Measurements from ENCODE around the gene FHIT. TPM values are rescaled to one million over a fixed set of nuclear protein-coding genes. Genes with fewer than 3 reads are reported as not detected.

Gene FHIT
- total RNA-seq, 4 donors from 2014 or later: 7.5 to 20.1 (median 13.5) TPM

DNA sequence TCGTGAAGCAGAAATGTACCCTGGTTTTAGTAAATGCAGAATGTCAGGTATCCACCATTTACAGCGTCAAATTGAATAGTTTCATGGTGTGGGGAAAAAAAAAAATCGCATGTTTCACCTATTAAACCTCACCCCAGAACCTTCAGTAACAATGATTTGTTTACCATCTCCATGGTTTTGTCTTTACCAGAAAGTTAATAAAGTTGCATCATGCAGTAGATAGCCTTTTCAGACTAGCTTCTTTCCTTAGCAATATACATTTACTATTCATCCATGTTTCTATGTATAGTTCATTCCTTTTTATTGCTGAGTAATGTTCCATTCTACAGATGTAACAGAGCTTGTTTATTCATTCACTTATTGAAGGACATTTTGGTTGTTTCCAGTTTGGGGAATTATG, 1066.1 kb downstream of the FHIT start:
- H3K4me3 ChIP-seq: no peak overlapping the region
- no peaks in the 10 kb centered on the region for H3K36me3 ChIP-seq
- no peaks in the 10 kb centered on the region for H3K4me1 ChIP-seq
- WGBS, 2 donors (ENCODE audit: low coverage in 1 of 2): 91% methylated on average over 3 of the region's 3 CpGs
- H3K9me3 ChIP-seq: no peaks in the 10 kb centered on the region
- H3K27me3 ChIP-seq: no peaks in the 10 kb centered on the region
- no peak overlapping the region for H3K27ac ChIP-seq
- in situ Hi-C loops (cut with MboI; ENCODE audit: low pct_ligation_motif_present in 1 of 4, low pct_unique_long_range_greater_than_20kb in 1 of 4, low sequenced_read_pairs in 3 of 4) (no loop called here), intact Hi-C loops (cut with DNase I; ENCODE audit: low total_unique reads) (no loop called here)
- DNase-seq: no peak
- TF ChIP-seq POLR2A (IDR thresholded peaks at IDR 0.05) (no peak), POLR2AphosphoS5 (IDR thresholded peaks at IDR 0.05) (no peak), EP300 (IDR thresholded peaks at IDR 0.05; ENCODE audit: low read depth) (no peak)
- TF ChIP-seq, protein P1, sequence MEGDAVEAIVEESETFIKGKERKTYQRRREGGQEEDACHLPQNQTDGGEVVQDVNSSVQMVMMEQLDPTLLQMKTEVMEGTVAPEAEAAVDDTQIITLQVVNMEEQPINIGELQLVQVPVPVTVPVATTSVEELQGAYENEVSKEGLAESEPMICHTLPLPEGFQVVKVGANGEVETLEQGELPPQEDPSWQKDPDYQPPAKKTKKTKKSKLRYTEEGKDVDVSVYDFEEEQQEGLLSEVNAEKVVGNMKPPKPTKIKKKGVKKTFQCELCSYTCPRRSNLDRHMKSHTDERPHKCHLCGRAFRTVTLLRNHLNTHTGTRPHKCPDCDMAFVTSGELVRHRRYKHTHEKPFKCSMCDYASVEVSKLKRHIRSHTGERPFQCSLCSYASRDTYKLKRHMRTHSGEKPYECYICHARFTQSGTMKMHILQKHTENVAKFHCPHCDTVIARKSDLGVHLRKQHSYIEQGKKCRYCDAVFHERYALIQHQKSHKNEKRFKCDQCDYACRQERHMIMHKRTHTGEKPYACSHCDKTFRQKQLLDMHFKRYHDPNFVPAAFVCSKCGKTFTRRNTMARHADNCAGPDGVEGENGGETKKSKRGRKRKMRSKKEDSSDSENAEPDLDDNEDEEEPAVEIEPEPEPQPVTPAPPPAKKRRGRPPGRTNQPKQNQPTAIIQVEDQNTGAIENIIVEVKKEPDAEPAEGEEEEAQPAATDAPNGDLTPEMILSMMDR (IDR thresholded peaks at IDR 0.05): no peak

DNA sequence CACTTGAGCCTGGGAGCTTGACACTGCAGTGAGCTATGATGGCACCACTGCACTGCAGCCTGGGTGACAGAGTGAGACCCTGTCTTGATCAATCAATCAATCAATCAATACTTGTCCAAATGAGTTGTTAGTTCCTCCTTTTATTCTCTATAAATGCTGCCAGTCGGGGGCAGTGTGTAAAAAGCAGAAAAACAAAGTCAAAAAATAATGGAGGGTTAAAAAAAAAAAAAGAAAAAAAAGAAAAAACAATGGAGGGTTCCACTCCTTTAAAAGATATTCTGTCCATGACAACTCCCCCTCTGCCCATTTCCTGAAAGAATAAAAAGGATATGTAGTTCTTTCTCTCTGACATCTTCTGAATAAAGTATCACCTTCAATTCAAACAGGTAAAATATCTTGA, 1068.6 kb downstream of the FHIT start:
- no peak overlapping the region for H3K4me3 ChIP-seq
- H3K27me3 ChIP-seq: no peaks in the 10 kb centered on the region
- in situ Hi-C loops (cut with MboI; ENCODE audit: low pct_ligation_motif_present in 1 of 4, low pct_unique_long_range_greater_than_20kb in 1 of 4, low sequenced_read_pairs in 3 of 4) (no loop called here), intact Hi-C loops (cut with DNase I; ENCODE audit: low total_unique reads) (no loop called here)
- no peaks in the 10 kb centered on the region for H3K9me3 ChIP-seq
- no peaks in the 10 kb centered on the region for H3K4me1 ChIP-seq
- H3K36me3 ChIP-seq: no peaks in the 10 kb centered on the region
- no peak for DNase-seq
- H3K27ac ChIP-seq: no peak overlapping the region
- 71 to 88% methylated on average over 1 of the region's 1 CpG for WGBS, 2 donors (ENCODE audit: low coverage in 1 of 2)
- TF ChIP-seq EP300 (IDR thresholded peaks at IDR 0.05; ENCODE audit: low read depth) (no peak), POLR2AphosphoS5 (IDR thresholded peaks at IDR 0.05) (no peak), POLR2A (IDR thresholded peaks at IDR 0.05) (no peak)
- TF ChIP-seq, protein P1 (IDR thresholded peaks at IDR 0.05): no peak

DNA sequence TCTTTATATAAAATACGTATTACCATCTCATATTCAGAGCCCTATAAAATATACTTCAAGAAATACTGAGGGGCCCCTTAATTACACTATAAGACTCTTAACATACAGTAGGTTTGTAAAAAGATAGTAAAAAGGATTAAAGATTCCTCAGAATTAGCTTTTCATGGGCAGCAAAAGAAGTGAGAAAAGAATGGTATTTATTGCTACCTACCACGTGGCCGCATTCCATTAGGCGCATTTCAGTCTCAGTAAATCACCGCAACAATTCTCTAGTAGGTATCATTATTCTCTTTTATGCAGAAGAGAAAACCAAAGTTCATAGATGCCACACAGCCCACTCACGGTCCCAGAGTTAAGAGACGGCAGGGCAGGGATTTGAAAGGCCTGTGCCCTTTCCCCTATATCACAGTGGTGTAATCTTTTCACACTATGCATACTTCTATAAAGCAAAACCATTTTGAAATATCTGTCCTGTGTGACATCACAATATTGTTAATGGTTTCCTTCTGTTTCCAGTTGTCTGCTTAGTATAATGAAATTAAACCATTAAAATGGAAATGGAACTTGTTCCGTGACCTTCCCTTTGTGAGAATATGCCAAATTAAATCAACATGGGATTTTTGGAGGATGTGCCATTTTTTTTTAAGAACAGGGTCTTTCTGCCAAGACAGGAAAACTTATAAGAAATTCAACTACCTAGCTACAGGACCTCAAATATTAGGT, 1072.2 kb downstream of the FHIT start:
- no peaks in the 10 kb centered on the region for H3K27me3 ChIP-seq
- DNase-seq: no peak

DNA sequence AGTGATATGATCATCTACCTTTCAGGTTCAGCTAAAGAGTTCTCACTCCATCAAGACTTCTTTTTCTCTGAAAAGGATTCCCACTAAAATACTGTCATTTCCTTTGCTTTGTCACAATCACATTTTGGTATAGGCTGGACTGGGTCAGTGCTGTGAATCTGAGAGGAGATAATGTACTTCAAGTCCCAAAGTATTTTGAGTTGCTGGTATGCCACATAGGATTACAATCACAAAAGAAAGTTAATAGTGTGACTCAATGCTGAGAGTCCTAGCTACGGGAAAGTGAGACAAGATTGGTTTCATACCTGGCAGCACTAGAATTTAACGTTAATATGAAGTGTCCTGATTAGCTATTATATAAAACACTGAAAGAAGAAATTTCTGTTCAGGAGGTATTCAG, 1073.5 kb downstream of the FHIT start:
- TF ChIP-seq POLR2A (IDR thresholded peaks at IDR 0.05) (no peak), EP300 (IDR thresholded peaks at IDR 0.05; ENCODE audit: low read depth) (no peak)
- intact Hi-C loops (cut with DNase I; ENCODE audit: low total_unique reads): no loop called here
- in situ Hi-C loops (cut with MboI; ENCODE audit: low pct_ligation_motif_present in 1 of 4, low pct_unique_long_range_greater_than_20kb in 1 of 4, low sequenced_read_pairs in 3 of 4): no loop called here
- no peak overlapping the region for H3K4me3 ChIP-seq
- no peaks in the 10 kb centered on the region for H3K9me3 ChIP-seq
- no peak for DNase-seq
- no peaks in the 10 kb centered on the region for H3K36me3 ChIP-seq
- H3K27me3 ChIP-seq: no peaks in the 10 kb centered on the region
- H3K4me1 ChIP-seq: no peaks in the 10 kb centered on the region
- 91% methylated on average over 2 of the region's 2 CpGs; no CpG with 5 or more reads in 1 of the 2 donors for WGBS, 2 donors (ENCODE audit: low coverage in 1 of 2)
- no peak overlapping the region for H3K27ac ChIP-seq

More for the DNA sequence above, 1072.2 kb downstream of the FHIT start:
- no peaks in the 10 kb centered on the region for H3K9me3 ChIP-seq
- no peaks in the 10 kb centered on the region for H3K4me1 ChIP-seq
- in situ Hi-C loops (cut with MboI; ENCODE audit: low pct_ligation_motif_present in 1 of 4, low pct_unique_long_range_greater_than_20kb in 1 of 4, low sequenced_read_pairs in 3 of 4): no loop called here
- H3K36me3 ChIP-seq: no peaks in the 10 kb centered on the region
- TF ChIP-seq, protein P1 (IDR thresholded peaks at IDR 0.05): no peak
- H3K4me3 ChIP-seq: no peak overlapping the region
- H3K27ac ChIP-seq: no peak overlapping the region
- intact Hi-C loops (cut with DNase I; ENCODE audit: low total_unique reads): no loop called here
- WGBS, 2 donors (ENCODE audit: low coverage in 1 of 2): 90 to 97% methylated on average over 8 of the region's 8 CpGs

DNA sequence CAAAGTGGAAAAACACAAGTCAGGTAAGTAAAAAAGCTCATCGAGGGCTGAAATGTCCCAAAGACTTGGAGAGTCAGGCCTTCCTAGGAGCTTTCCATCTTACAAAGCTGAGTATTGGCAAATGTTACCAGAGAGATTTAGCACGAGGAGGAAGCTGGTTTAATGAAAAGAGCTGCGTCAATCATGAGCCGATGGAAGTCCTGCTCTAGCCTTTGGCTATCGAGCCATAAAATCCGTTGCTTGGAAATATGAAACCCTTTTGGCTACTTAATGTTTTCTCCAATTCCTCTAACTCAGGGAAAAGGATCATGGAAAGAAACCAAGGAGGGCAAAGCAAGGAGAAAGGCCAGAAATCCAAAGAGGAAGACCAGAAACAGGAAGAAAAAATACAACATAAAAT, 1074.6 kb downstream of the FHIT start:
- no peaks in the 10 kb centered on the region for H3K4me1 ChIP-seq
- H3K9me3 ChIP-seq: no peaks in the 10 kb centered on the region
- no peaks in the 10 kb centered on the region for H3K36me3 ChIP-seq
- no peak for DNase-seq
- in situ Hi-C loops (cut with MboI; ENCODE audit: low pct_ligation_motif_present in 1 of 4, low pct_unique_long_range_greater_than_20kb in 1 of 4, low sequenced_read_pairs in 3 of 4): no loop called here
- no peak overlapping the region for H3K27ac ChIP-seq
- WGBS, 2 donors (ENCODE audit: low coverage in 1 of 2): 77 to 80% methylated on average over 6 of the region's 6 CpGs
- TF ChIP-seq POLR2A (IDR thresholded peaks at IDR 0.05) (no peak), POLR2AphosphoS5 (IDR thresholded peaks at IDR 0.05) (no peak), EP300 (IDR thresholded peaks at IDR 0.05; ENCODE audit: low read depth) (no peak)
- TF ChIP-seq, protein P1 (IDR thresholded peaks at IDR 0.05): no peak
- no peaks in the 10 kb centered on the region for H3K27me3 ChIP-seq
- H3K4me3 ChIP-seq: no peak overlapping the region
- intact Hi-C loops (cut with DNase I; ENCODE audit: low total_unique reads): no loop called here

Data from transverse colon (tissue), 4 donors.